B cell (primary cell): ENCODE results near the gene MEF2C. TPM values are rescaled to one million over a fixed set of nuclear protein-coding genes. Genes with fewer than 3 reads are reported as not detected.

ENCODE experiments used
- ATAC-seq: fragments of 200-7000 bp; cut with Tn5 transposase; one replicate; pipeline ENCODE4 v1.10.0; 2021; ENCODE audit warnings: low read depth, mild to moderate bottlenecking, moderate number of reproducible peaks, moderate library complexity
- CTCF ChIA-PET: fragments of 350-600 bp; sonication (Branson Sonifier 250); formaldehyde crosslinking; loops from one replicate; lab custom pipeline; 2021; ENCODE audit warnings: antibody characterized with exemption, inconsistent platforms; lab: Charles Lee
- POLR2A ChIA-PET: fragments of 350-600 bp; sonication (Branson Sonifier 250); formaldehyde crosslinking; loops from one replicate; lab custom pipeline; 2021; ENCODE audit warnings: antibody characterized with exemption; lab: Charles Lee
- DNase-seq: peaks from one replicate; pipeline ENCODE4 v3.0.0; 2013
- H2AFZ ChIP-seq: 2 replicates; pipeline ENCODE4 v1.6.1; 2012; ENCODE audit warnings: mild to moderate bottlenecking, low read depth, low read length; ENCODE audit not compliant: insufficient read depth, poor library complexity, severe bottlenecking
- H3K27ac ChIP-seq, 2 donors: 1 replicate in 1 of 2; 2 replicates in 1 of 2; pipeline ENCODE4 v1.5.1; 2012 to 2013; ENCODE audit warnings: low read length in 2 of 2, mild to moderate bottlenecking in 2 of 2, moderate library complexity in 1 of 2
- H3K27me3 ChIP-seq, 4 experiments: fragments of 200-600 bp in 1 of 4; sonication (generic) in 1 of 4; replicated peaks in 1 of 4; 1 replicate in 2 of 4; 2 replicates in 2 of 4; pipeline versions ENCODE4 v1.6.1 to v1.7.0; 2013 to 2016; ENCODE audit warnings: low read length in 3 of 4, mild to moderate bottlenecking in 2 of 4, mixed read lengths in 1 of 4, moderate library complexity in 1 of 4; ENCODE audit not compliant: insufficient read depth in 4 of 4, control insufficient read depth in 3 of 4; ENCODE audit errors: control extremely low read depth in 1 of 4
- H3K36me3 ChIP-seq, 2 experiments: replicated peaks in 1 of 2; 1 replicate in 1 of 2; 2 replicates in 1 of 2; pipeline versions ENCODE4 v1.6.1 to v1.7.1; 2013; ENCODE audit warnings: low read length in 1 of 2; ENCODE audit not compliant: insufficient read depth in 2 of 2, control insufficient read depth in 1 of 2; ENCODE audit errors: control extremely low read depth in 1 of 2, extremely low read depth in 1 of 2
- H3K4me1 ChIP-seq, 2 donors: fragments of 200-600 bp in 1 of 2; sonication (generic) in 1 of 2; 1 replicate in 1 of 2; 2 replicates in 1 of 2; pipeline versions ENCODE4 v1.5.1 to v1.6.1; 2013 to 2017; ENCODE audit warnings: low read length in 2 of 2; ENCODE audit not compliant: control insufficient read depth in 2 of 2, insufficient read depth in 2 of 2
- H3K4me2 ChIP-seq: replicated peaks from 2 replicates; pipeline ENCODE3; 2012; ENCODE audit warnings: mild to moderate bottlenecking, low read depth, low read length; ENCODE audit not compliant: poor library complexity, severe bottlenecking
- H3K4me3 ChIP-seq, 5 experiments: fragments of 200-600 bp in 1 of 5; sonication (generic) in 1 of 5; 1 replicate in 3 of 5; 2 replicates in 2 of 5; pipeline versions ENCODE4 v1.5.1 to v1.7.0; 2011 to 2016; ENCODE audit warnings: low read length in 4 of 5, mild to moderate bottlenecking in 4 of 5, low read depth in 2 of 5, control low read depth in 1 of 5, moderate library complexity in 1 of 5; ENCODE audit not compliant: insufficient read depth in 1 of 5; ENCODE audit errors: control extremely low read depth in 1 of 5, extremely low read depth in 1 of 5
- H3K79me2 ChIP-seq: fragments of 200-600 bp; sonication (generic); one replicate; pipeline ENCODE4 v1.6.0; 2016; ENCODE audit warnings: low read length; ENCODE audit not compliant: control insufficient read depth, insufficient read depth
- H3K9ac ChIP-seq: fragments of 200-600 bp; sonication (generic); 2 replicates; pipeline ENCODE4 v1.6.1; 2017; ENCODE audit warnings: mild to moderate bottlenecking, low read length, moderate library complexity
- H3K9me3 ChIP-seq, 3 donors: one replicate each; pipeline versions ENCODE4 v1.6.1 to v1.7.1; 2013; ENCODE audit warnings: low read length in 2 of 3; ENCODE audit not compliant: control insufficient read depth in 2 of 3, insufficient read depth in 1 of 3; ENCODE audit errors: control extremely low read depth in 1 of 3
- H4K20me1 ChIP-seq: 2 replicates; pipeline ENCODE4 v1.6.0; 2012; ENCODE audit warnings: mild to moderate bottlenecking, low read length; ENCODE audit not compliant: insufficient read depth, control insufficient read depth, poor library complexity, severe bottlenecking
- H3K27ac Mint-ChIP-seq: one replicate; pipeline ENCODE4 v1.8.0; 2021; ENCODE audit warnings: mixed read lengths
- H3K27me3 Mint-ChIP-seq: one replicate; pipeline ENCODE4 v1.8.0; 2021; ENCODE audit warnings: mixed read lengths
- H3K4me1 Mint-ChIP-seq: one replicate; pipeline ENCODE4 v1.8.0; 2021; ENCODE audit warnings: mixed read lengths
- H3K4me3 Mint-ChIP-seq: one replicate; pipeline ENCODE4 v1.8.0; 2021; ENCODE audit warnings: mixed read lengths
- H3K9me3 Mint-ChIP-seq: one replicate; pipeline ENCODE4 v1.8.0; 2022; ENCODE audit warnings: mixed read lengths; ENCODE audit not compliant: insufficient read depth
- CTCF ChIP-seq: fragments of 200-600 bp; IDR thresholded peaks from one replicate; pipeline ENCODE4 v1.8.0; 2022; ENCODE audit warnings: antibody characterized with exemption, mild to moderate bottlenecking
- EZH2 ChIP-seq: IDR thresholded peaks from 2 replicates; pipeline ENCODE4 v1.6.1; 2012; ENCODE audit warnings: borderline replicate concordance, low read depth, mild to moderate bottlenecking, moderate library complexity, low read length; ENCODE audit not compliant: insufficient read depth, poor library complexity, severe bottlenecking
- WGBS: methylation state at CpG from one replicate; pipeline ENCODE4 v1.1.5; 2013; ENCODE audit warnings: missing lambda C conversion rate; ENCODE audit not compliant: insufficient coverage; 5-methylcytosine and 5-hydroxymethylcytosine counted together
- intact Hi-C: fragments of 100-400 bp; cut with micrococcal nuclease; formaldehyde crosslinking; loops from one replicate; pipeline ENCODE4 v1.10.0; 2022
- polyA plus RNA-seq: library from polyadenylated mRNA; depleted of rRNA; stranded (reverse); fragments of >200 nt; gene quantifications from 2 replicates; pipeline ENCODE4 v1.2.3, GENCODE V29; 2012
- total RNA-seq, 2 donors: library from RNA; stranded (reverse); fragments of 120-200 nt in 1 of 2; gene quantifications; 1 replicate in 1 of 2; 2 replicates in 1 of 2; pipeline versions ENCODE4 v1.2.3 to v1.2.4, GENCODE V29; 2013 to 2022

The MEF2C gene
- total and polyA plus RNA-seq, 2 donors (not counting 1 experiment from before 2014, with no cell fraction given): 97.4 to 354 TPM

GRCh38 chr5:88675168-88675707 lies 207.7 kb downstream of the MEF2C start:
- H3K27me3 Mint-ChIP-seq: peaks cover 76% of the 10 kb centered on the region
- H3K27ac Mint-ChIP-seq: peak overlapping the region; percentile 80
- WGBS: 7% methylated on average over 12 of the region's 19 CpGs
- H3K27ac ChIP-seq: no peak overlapping the region
- CTCF ChIA-PET: interaction anchor here (1.3 to 4.1 kb wide), 3 partner anchors 16 to 894 kb away, joined by 5 to 38 read pairs (median 8); no protein-coding TSS in a partner anchor
- peak overlapping the region; percentile 91 for H3K4me3 Mint-ChIP-seq
- H3K9me3 Mint-ChIP-seq: peaks cover 8% of the 10 kb centered on the region
- H3K27me3 ChIP-seq: peaks cover 8 to 92% (median 85%) of the 10 kb centered on the region in 4 experiments
- peaks cover 32 to 65% of the 10 kb centered on the region in 2 donors for H3K4me1 ChIP-seq
- H3K36me3 ChIP-seq: no peaks in the 10 kb centered on the region
- H4K20me1 ChIP-seq: no peaks in the 10 kb centered on the region
- no peaks in the 10 kb centered on the region for H3K79me2 ChIP-seq
- POLR2A ChIA-PET: no interaction called here
- DNase-seq: peak; percentile 75
- H3K9ac ChIP-seq: peak overlapping the region; percentile 69
- peak overlapping the region; percentile 21 to 63 (median 49) for H3K4me3 ChIP-seq
- no peak for TF ChIP-seq CTCF
- peak; percentile 85 for TF ChIP-seq EZH2
- intact Hi-C loops: loop anchor here (1.0 to 10.0 kb wide), 5 partner anchors 8 to 1260 kb away; partner anchors contain the start of gene CCNH
- peak overlapping the region; percentile 65 for H2AFZ ChIP-seq
- H3K9me3 ChIP-seq: peaks cover 14 to 68% (median 37%) of the 10 kb centered on the region in 3 donors
- H3K4me1 Mint-ChIP-seq: peaks cover 28% of the 10 kb centered on the region
- peak; percentile 15 for ATAC-seq
- H3K4me2 ChIP-seq: peak overlapping the region; percentile 95
